Measurements from ENCODE around the gene LRRC42.

DNA sequence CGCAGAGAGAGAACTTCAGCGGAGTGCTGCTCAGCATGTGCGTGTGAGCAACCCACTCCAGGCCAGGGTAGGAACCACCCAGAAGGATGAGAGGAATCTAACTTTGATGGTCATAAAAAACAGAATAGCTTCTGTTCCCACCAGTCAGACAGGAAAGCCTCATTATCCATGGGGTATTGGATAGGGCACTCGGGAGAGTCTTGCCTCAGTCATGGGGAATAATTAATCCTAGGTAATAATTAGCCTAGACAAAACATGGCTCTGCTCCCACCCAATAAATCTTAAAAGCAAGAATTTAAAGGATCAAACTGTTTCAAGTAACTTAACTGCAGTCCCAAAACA is 36.6 kb downstream of the LRRC42 start:
- TF ChIP-seq, protein P1, sequence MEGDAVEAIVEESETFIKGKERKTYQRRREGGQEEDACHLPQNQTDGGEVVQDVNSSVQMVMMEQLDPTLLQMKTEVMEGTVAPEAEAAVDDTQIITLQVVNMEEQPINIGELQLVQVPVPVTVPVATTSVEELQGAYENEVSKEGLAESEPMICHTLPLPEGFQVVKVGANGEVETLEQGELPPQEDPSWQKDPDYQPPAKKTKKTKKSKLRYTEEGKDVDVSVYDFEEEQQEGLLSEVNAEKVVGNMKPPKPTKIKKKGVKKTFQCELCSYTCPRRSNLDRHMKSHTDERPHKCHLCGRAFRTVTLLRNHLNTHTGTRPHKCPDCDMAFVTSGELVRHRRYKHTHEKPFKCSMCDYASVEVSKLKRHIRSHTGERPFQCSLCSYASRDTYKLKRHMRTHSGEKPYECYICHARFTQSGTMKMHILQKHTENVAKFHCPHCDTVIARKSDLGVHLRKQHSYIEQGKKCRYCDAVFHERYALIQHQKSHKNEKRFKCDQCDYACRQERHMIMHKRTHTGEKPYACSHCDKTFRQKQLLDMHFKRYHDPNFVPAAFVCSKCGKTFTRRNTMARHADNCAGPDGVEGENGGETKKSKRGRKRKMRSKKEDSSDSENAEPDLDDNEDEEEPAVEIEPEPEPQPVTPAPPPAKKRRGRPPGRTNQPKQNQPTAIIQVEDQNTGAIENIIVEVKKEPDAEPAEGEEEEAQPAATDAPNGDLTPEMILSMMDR (IDR thresholded peaks at IDR 0.05), result no peak
- TF ChIP-seq EZH2phosphoT487 (IDR thresholded peaks at IDR 0.05), result no peak
- no peak for TF ChIP-seq EZH2 (IDR thresholded peaks at IDR 0.05)
